GM21423 (cell line): ENCODE results near the gene SMYD3.

ENCODE experiments used
- ATAC-seq: cut with Tn5 transposase; IDR thresholded peaks from one replicate; pipeline ENCODE4 v1.9.1; 2021; ENCODE audit warnings: mild to moderate bottlenecking, moderate library complexity; ENCODE audit not compliant: unreplicated experiment

The SMYD3 gene

GRCh38 chr1:246418565-246419312, 88.3 kb downstream of the SMYD3 start:
- no peak for ATAC-seq

- peak; percentile 69 for ATAC-seq
Measured at GRCh38 chr1:246417813-246418564, 89.1 kb downstream of the SMYD3 start.

GRCh38 chr1:246417152-246417812, 89.8 kb downstream of the SMYD3 start:
- ATAC-seq = peak; percentile 45

GRCh38 chr1:246416261-246416660, 90.8 kb downstream of the SMYD3 start:
- ATAC-seq = no peak

GRCh38 chr1:246415028-246415427, 92.1 kb downstream of the SMYD3 start:
- ATAC-seq = no peak

GRCh38 chr1:246413430-246413829, 93.6 kb downstream of the SMYD3 start:
- ATAC-seq = no peak

- ATAC-seq = no peak
Measured at GRCh38 chr1:246404078-246404477, 103.0 kb downstream of the SMYD3 start.

GRCh38 chr1:246398126-246398813, 108.8 kb downstream of the SMYD3 start:
- no peak for ATAC-seq

- no peak for ATAC-seq
Measured at GRCh38 chr1:246397046-246397445, 110.0 kb downstream of the SMYD3 start.

GRCh38 chr1:246396322-246396721, 110.8 kb downstream of the SMYD3 start:
- ATAC-seq = no peak

GRCh38 chr1:246394121-246394520, 113.0 kb downstream of the SMYD3 start:
- ATAC-seq = no peak

GRCh38 chr1:246390855-246391254, 116.2 kb downstream of the SMYD3 start:
- ATAC-seq = no peak

GRCh38 chr1:246384616-246385015, 122.5 kb downstream of the SMYD3 start:
- ATAC-seq = no peak

- no peak for ATAC-seq
Measured at GRCh38 chr1:246383791-246384190, 123.3 kb downstream of the SMYD3 start.

GRCh38 chr1:246383239-246383589, 123.9 kb downstream of the SMYD3 start:
- no peak for ATAC-seq

- no peak for ATAC-seq
Measured at GRCh38 chr1:246382589-246383238, 124.4 kb downstream of the SMYD3 start.

GRCh38 chr1:246381452-246381851, 125.6 kb downstream of the SMYD3 start:
- ATAC-seq = no peak

- ATAC-seq = no peak
Measured at GRCh38 chr1:246377625-246378153, 129.4 kb downstream of the SMYD3 start.

GRCh38 chr1:246373828-246374569, 133.1 kb downstream of the SMYD3 start:
- ATAC-seq = no peak

- no peak for ATAC-seq
Measured at GRCh38 chr1:246372559-246372958, 134.5 kb downstream of the SMYD3 start.
